OCI-LY7 (cell line): Measurements from ENCODE around the gene TRERF1. TPM values are rescaled to one million over a fixed set of nuclear protein-coding genes. Genes with fewer than 3 reads are reported as not detected.

Experiments used
- BruUV-seq: library from RNA; stranded (reverse); fragments of 400-500 nt; replicated peaks from 2 replicates; lab custom pipeline; 2021; lab: Mats Ljungman, UMichigan
- CTCF ChIA-PET: fragments of 300-600 bp; sonication (Branson Sonifier 250); formaldehyde crosslinking; loops from one replicate; lab custom pipeline; 2022; ENCODE audit warnings: antibody characterized with exemption; ENCODE audit not compliant: unreplicated experiment; lab: Charles Lee
- POLR2A ChIA-PET: fragments of 300-600 bp; sonication (Branson Sonifier 250); formaldehyde crosslinking; loops from one replicate; lab custom pipeline; 2022; ENCODE audit warnings: antibody characterized with exemption; lab: Charles Lee
- DNase-seq: peaks from one replicate; pipeline ENCODE4 v3.0.0-alpha.2; 2015; ENCODE audit warnings: low spot score
- H2AFZ ChIP-seq: fragments of 200-600 bp; sonication (generic), shearing (Covaris generic); 2 replicates; pipeline ENCODE4 v1.6.1; 2014; ENCODE audit warnings: mild to moderate bottlenecking, antibody characterized with exemption, low read length, moderate library complexity
- H3K27ac ChIP-seq: fragments of 200-600 bp; sonication (generic); 2 replicates; pipeline ENCODE4 v1.5.1; 2014; ENCODE audit warnings: mixed run types, low read depth, mild to moderate bottlenecking, moderate library complexity, low read length, inconsistent platforms; ENCODE audit not compliant: poor library complexity, severe bottlenecking
- H3K36me3 ChIP-seq: fragments of 200-600 bp; sonication (generic); 2 replicates; pipeline ENCODE4 v1.6.1; 2014; ENCODE audit warnings: mild to moderate bottlenecking, antibody characterized with exemption, low read length, moderate library complexity, mixed read lengths; ENCODE audit not compliant: insufficient read depth
- H3K4me1 ChIP-seq: fragments of 200-600 bp; sonication (generic); 2 replicates; pipeline ENCODE4 v1.5.1; 2014; ENCODE audit warnings: mild to moderate bottlenecking, low read length; ENCODE audit not compliant: insufficient read depth, poor library complexity, severe bottlenecking
- H3K4me2 ChIP-seq: fragments of 200-600 bp; sonication (generic); 2 replicates; pipeline ENCODE4 v1.6.1; 2014; ENCODE audit warnings: mild to moderate bottlenecking, low read length
- H3K4me3 ChIP-seq: fragments of 200-600 bp; sonication (generic); 2 replicates; pipeline ENCODE4 v1.5.1; 2014; ENCODE audit warnings: mild to moderate bottlenecking, low read depth, low read length; ENCODE audit not compliant: poor library complexity, severe bottlenecking
- H3K79me2 ChIP-seq: fragments of 200-600 bp; sonication (generic); 2 replicates; pipeline ENCODE4 v1.6.1; 2016; ENCODE audit warnings: low read depth, mild to moderate bottlenecking, low read length, moderate library complexity, mixed read lengths; ENCODE audit not compliant: insufficient read depth
- H3K9me2 ChIP-seq: fragments of 200-600 bp; sonication (generic); 2 replicates; pipeline ENCODE4 v1.6.1; 2016; ENCODE audit warnings: mild to moderate bottlenecking, low read length, mixed read lengths; ENCODE audit not compliant: insufficient read depth
- H3K9me3 ChIP-seq: fragments of 200-600 bp; sonication (generic); 2 replicates; pipeline ENCODE4 v1.6.1; 2014; ENCODE audit warnings: mild to moderate bottlenecking, mixed run types, low read length, mixed read lengths
- H4K20me1 ChIP-seq: fragments of 200-600 bp; sonication (generic); 2 replicates; pipeline ENCODE4 v1.6.1; 2014; ENCODE audit warnings: mild to moderate bottlenecking, antibody characterized with exemption, low read length, moderate library complexity, mixed read lengths; ENCODE audit not compliant: insufficient read depth
- CTCF ChIP-seq: fragments of 200-600 bp; sonication (generic); conservative IDR thresholded peaks from 2 replicates; pipeline ENCODE4 v1.5.1; 2014; ENCODE audit warnings: mild to moderate bottlenecking, antibody characterized with exemption, low read length, moderate library complexity, mixed read lengths
- EZH2phosphoT487 ChIP-seq: fragments of 200-600 bp; sonication (generic); IDR thresholded peaks from 2 replicates; pipeline ENCODE4 v1.6.1; 2018; ENCODE audit warnings: low read depth, borderline replicate concordance, mild to moderate bottlenecking, mixed run types, antibody characterized with exemption, low read length, moderate library complexity, mixed read lengths
- intact Hi-C: fragments of 100-400 bp; cut with micrococcal nuclease; formaldehyde crosslinking; loops from one replicate; pipeline ENCODE4 v1.10.0; 2022; ENCODE audit not compliant: unreplicated experiment
- total RNA-seq, 2 experiments: library from RNA; depleted of rRNA in 1 of 2; stranded (reverse); fragments of >200 nt in 1 of 2; shearing (Covaris generic) in 1 of 2; gene quantifications; 2 replicates each; pipeline ENCODE4 v1.2.3, GENCODE V29; 2014 to 2022

TRERF1 gene
- total RNA-seq, 2 experiments from 2014 or later: 5.7 to 12.9 TPM

- ChIA-PET CTCF (interaction anchor here (0.6 to 0.7 kb wide), 2 partner anchors 91 to 1938 kb away, joined by 3 to 5 read pairs; no protein-coding TSS in a partner anchor), POLR2A (interaction anchor here (0.5 to 1.7 kb wide), 8 partner anchors 9 to 879 kb away, joined by 3 to 6 read pairs (median 4); no protein-coding TSS in a partner anchor)
- H3K9me3 ChIP-seq: no peaks in the 10 kb centered on the region
- peak overlapping the region; percentile 80 for H3K4me3 ChIP-seq
- intact Hi-C loops: loop anchor here (5.0 to 10.0 kb wide), 4 partner anchors 183 to 718 kb away; partner anchors contain the start of genes MRPS10, PRICKLE4 and TOMM6
- no peaks in the 10 kb centered on the region for H4K20me1 ChIP-seq
- H3K36me3 ChIP-seq: 0 out of 2 replicates have a peak, but pooled peaks cover 10% of the 10 kb centered on the region
- no peak for TF ChIP-seq CTCF
- TF ChIP-seq EZH2phosphoT487: no peak
- peak overlapping the region; percentile 99 for H3K4me2 ChIP-seq
- peak overlapping the region; percentile 77 for H3K27ac ChIP-seq
- H3K9me2 ChIP-seq: no peaks in the 10 kb centered on the region
- peak overlapping the region; percentile 29 for H2AFZ ChIP-seq
- BruUV-seq: no TSS peak
- H3K79me2 ChIP-seq: peaks cover 30% of the 10 kb centered on the region; the same call in 1 of the 2 replicates
- DNase-seq: peak; percentile 11
- peaks cover 26% of the 10 kb centered on the region for H3K4me1 ChIP-seq
These were observed 1.0 kb downstream of the TRERF1 start for GRCh38 chr6:42450477-42451332.

- no peaks in the 10 kb centered on the region for H4K20me1 ChIP-seq
- intact Hi-C loops: loop anchor here (5.0 to 10.0 kb wide), 4 partner anchors 183 to 718 kb away; partner anchors contain the start of genes MRPS10, PRICKLE4 and TOMM6
- H3K79me2 ChIP-seq: peaks cover 30% of the 10 kb centered on the region; the same call in 1 of the 2 replicates
- H3K27ac ChIP-seq: no peak overlapping the region
- no peaks in the 10 kb centered on the region for H3K9me3 ChIP-seq
- POLR2A ChIA-PET: interaction anchor here (1.7 kb wide), 1 partner anchor 8 kb away, joined by 6 read pairs; no protein-coding TSS in a partner anchor
- peaks cover 26% of the 10 kb centered on the region for H3K4me1 ChIP-seq
- no peak overlapping the region for H2AFZ ChIP-seq
- peak overlapping the region; percentile 99 for H3K4me2 ChIP-seq
- H3K9me2 ChIP-seq: no peaks in the 10 kb centered on the region
- no peak for DNase-seq
- H3K4me3 ChIP-seq: peak overlapping the region; percentile 80
- CTCF ChIA-PET: no interaction called here
- H3K36me3 ChIP-seq: 0 out of 2 replicates have a peak, but pooled peaks cover 10% of the 10 kb centered on the region
- TF ChIP-seq CTCF (no peak), EZH2phosphoT487 (no peak)
- no TSS peak for BruUV-seq
These were observed 1.7 kb downstream of the TRERF1 start for GRCh38 chr6:42449917-42450476.
